ENCODE measurements around the gene CYP26A1. TPM values are rescaled to one million over a fixed set of nuclear protein-coding genes. Genes with fewer than 3 reads are reported as not detected.

CYP26A1 gene
- total RNA-seq, 1 experiment from 2014 or later = not detected

DNA sequence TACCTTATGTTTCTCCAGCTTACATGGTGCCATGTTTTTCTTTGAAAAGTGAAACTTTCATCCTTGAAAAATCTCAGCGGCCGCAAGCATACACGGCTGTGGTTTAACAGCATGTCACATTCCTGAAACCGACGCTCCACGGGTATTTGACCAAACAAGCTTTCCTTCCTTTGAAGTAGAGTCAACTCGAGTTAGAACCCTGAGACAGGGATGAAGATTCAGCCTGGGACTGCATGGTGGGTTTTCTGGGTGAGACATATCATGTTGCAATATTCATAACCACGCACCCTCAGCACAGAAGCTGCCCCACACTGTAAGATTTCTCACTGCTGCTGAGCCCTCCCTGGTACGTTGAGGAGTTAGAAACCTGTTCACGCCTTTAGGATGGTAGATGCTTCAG lies 8.1 kb downstream of the CYP26A1 start:
- Mint-ChIP-seq H3K9me3 (ENCODE audit: unreplicated experiment) (no peaks in the 10 kb centered on the region), H3K4me1 (ENCODE audit: insufficient read depth, unreplicated experiment) (peaks cover 5% of the 10 kb centered on the region), H3K27me3 (ENCODE audit: insufficient read depth, unreplicated experiment) (peaks cover 4% of the 10 kb centered on the region), H3K4me3 (ENCODE audit: unreplicated experiment) (no peak overlapping the region), H3K36me3 (ENCODE audit: insufficient read depth, unreplicated experiment) (no peaks in the 10 kb centered on the region), H3K27ac (ENCODE audit: low read depth, unreplicated experiment) (no peak overlapping the region)
- intact Hi-C loops (cut with micrococcal nuclease) = loop anchor here (2.0 to 5.0 kb wide), 2 partner anchors 271 to 430 kb away; no protein-coding TSS in a partner anchor
- DNase-seq (ENCODE audit: unreplicated experiment) = no peak
- CTCF ChIA-PET = interaction anchor here (0.7 to 3.9 kb wide), 10 partner anchors 12 to 430 kb away, joined by 3 to 41 read pairs (median 8); no protein-coding TSS in a partner anchor
- no TSS peak for BruUV-seq (replicated peaks)
- TF ChIP-seq, protein P1, sequence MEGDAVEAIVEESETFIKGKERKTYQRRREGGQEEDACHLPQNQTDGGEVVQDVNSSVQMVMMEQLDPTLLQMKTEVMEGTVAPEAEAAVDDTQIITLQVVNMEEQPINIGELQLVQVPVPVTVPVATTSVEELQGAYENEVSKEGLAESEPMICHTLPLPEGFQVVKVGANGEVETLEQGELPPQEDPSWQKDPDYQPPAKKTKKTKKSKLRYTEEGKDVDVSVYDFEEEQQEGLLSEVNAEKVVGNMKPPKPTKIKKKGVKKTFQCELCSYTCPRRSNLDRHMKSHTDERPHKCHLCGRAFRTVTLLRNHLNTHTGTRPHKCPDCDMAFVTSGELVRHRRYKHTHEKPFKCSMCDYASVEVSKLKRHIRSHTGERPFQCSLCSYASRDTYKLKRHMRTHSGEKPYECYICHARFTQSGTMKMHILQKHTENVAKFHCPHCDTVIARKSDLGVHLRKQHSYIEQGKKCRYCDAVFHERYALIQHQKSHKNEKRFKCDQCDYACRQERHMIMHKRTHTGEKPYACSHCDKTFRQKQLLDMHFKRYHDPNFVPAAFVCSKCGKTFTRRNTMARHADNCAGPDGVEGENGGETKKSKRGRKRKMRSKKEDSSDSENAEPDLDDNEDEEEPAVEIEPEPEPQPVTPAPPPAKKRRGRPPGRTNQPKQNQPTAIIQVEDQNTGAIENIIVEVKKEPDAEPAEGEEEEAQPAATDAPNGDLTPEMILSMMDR (IDR thresholded peaks at IDR 0.05; ENCODE audit: unreplicated experiment) = no peak
- POLR2A ChIA-PET = no interaction called here

DNA sequence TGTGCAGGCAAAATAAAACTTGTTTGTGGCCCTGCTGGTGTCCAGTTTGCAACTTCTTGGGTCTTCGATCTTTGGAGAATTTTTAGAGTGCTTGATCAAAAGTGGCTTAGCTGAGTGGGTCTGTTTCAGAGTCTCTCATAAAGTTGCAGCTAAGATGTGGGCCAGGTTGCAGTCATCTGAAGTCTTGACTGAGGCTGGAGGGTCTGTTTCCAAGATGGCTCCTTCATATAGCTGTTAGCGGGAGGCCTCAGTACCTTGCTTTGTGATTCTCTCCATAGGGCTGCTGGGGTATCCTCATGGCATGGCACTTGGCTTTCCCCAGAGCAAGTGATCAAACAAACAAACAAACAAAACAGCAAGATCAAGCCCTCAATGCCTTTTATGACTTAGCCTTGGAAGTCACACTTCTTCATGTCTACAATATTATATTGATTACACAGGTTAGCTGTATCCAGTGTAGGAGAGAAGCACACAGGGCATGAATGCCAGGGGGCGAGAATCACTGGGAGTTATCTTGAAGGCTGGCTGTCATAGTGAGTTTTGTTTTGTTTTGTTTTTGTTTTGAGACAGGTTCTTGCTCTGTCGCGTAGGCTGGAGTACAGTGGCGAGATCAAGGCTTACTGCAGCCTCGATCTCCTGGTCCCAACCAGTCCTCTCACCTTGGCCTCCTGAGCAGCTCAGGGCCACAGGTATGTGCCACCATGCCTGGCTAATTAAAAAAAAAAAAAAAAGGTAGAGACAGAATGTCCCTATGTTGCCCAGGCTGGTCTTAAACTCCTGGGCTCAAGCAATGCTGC lies 10.2 kb downstream of the CYP26A1 start:
- Mint-ChIP-seq H3K27ac (ENCODE audit: low read depth, unreplicated experiment) (no peak overlapping the region), H3K4me1 (ENCODE audit: insufficient read depth, unreplicated experiment) (peaks cover 5% of the 10 kb centered on the region), H3K36me3 (ENCODE audit: insufficient read depth, unreplicated experiment) (no peaks in the 10 kb centered on the region), H3K4me3 (ENCODE audit: unreplicated experiment) (no peak overlapping the region), H3K27me3 (ENCODE audit: insufficient read depth, unreplicated experiment) (no peaks in the 10 kb centered on the region), H3K9me3 (ENCODE audit: unreplicated experiment) (no peaks in the 10 kb centered on the region)
- POLR2A ChIA-PET = no interaction called here
- intact Hi-C loops (cut with micrococcal nuclease) = loop anchor here (5.0 kb wide), 1 partner anchor 428 kb away; no protein-coding TSS in a partner anchor
- TF ChIP-seq, protein P1 (IDR thresholded peaks at IDR 0.05; ENCODE audit: unreplicated experiment) = no peak
- BruUV-seq (replicated peaks) = no TSS peak
- no peak for DNase-seq (ENCODE audit: unreplicated experiment)
- CTCF ChIA-PET = no interaction called here

DNA sequence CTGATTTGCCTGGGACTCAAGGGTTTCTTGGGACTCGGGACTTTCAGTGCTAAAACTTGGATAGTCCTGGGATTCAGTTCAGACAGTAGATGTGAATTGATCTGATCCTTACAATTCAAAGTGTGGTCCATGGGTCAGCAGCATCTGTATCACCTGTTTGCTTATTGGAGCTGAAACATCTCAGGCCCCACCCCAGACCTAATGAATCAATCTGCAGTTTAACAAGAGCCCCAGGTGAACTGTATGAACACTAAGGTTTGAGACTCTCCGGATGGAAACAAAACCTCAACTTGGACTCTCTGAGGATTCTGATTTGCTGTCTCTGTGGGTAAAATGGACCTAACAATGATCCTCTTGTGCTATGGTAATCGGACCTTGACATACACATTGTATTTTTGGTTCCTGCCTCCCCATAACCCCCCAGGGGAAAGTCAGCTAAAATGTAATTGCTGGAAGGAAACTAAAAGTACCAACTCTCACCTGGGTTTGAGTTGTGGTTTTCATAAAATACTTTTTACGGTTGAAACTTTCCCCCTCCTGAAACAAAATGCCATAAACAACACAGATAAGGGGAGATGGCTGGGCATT lies 11.7 kb downstream of the CYP26A1 start:
- no TSS peak for BruUV-seq (replicated peaks)
- Mint-ChIP-seq H3K4me1 (ENCODE audit: insufficient read depth, unreplicated experiment) (peaks cover under 1% of the 10 kb centered on the region), H3K27me3 (ENCODE audit: insufficient read depth, unreplicated experiment) (no peaks in the 10 kb centered on the region), H3K4me3 (ENCODE audit: unreplicated experiment) (no peak overlapping the region), H3K9me3 (ENCODE audit: unreplicated experiment) (no peaks in the 10 kb centered on the region), H3K27ac (ENCODE audit: low read depth, unreplicated experiment) (no peak overlapping the region), H3K36me3 (ENCODE audit: insufficient read depth, unreplicated experiment) (no peaks in the 10 kb centered on the region)
- TF ChIP-seq, protein P1 (IDR thresholded peaks at IDR 0.05; ENCODE audit: unreplicated experiment) = no peak
- intact Hi-C loops (cut with micrococcal nuclease) = no loop called here
- ChIA-PET CTCF (interaction anchor here (0.8 to 1.1 kb wide), 3 partner anchors 210 to 339 kb away, joined by 3 read pairs; no protein-coding TSS in a partner anchor), POLR2A (no interaction called here)
- no peak for DNase-seq (ENCODE audit: unreplicated experiment)

DNA sequence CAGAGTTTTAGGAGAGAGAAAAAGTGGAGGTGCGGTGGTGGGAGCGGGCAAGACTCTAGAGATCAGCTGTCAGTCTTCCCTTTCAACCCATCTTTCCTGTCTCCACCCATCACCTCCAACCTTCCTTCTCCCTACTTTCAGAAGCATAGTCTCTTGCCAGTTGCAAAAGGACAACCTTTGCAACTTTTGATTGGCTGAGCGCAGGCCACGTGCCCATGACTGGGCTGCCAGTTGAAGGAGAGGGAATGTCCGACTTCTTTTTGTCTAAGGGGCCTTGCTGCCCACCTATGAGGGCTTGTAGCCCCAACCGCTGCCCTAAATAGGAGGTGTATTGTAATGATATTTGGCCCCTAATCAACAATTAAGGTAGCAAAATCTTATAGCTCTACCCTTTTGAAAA lies 12.6 kb downstream of the CYP26A1 start:
- ChIA-PET CTCF (no interaction called here), POLR2A (no interaction called here)
- no peaks in the 10 kb centered on the region for H3K36me3 Mint-ChIP-seq (ENCODE audit: insufficient read depth, unreplicated experiment)
- no TSS peak for BruUV-seq (replicated peaks)
- TF ChIP-seq, protein P1 (IDR thresholded peaks at IDR 0.05; ENCODE audit: unreplicated experiment) = no peak
- no peak overlapping the region for H3K4me3 Mint-ChIP-seq (ENCODE audit: unreplicated experiment)
- H3K27ac Mint-ChIP-seq (ENCODE audit: low read depth, unreplicated experiment) = no peak overlapping the region
- no peaks in the 10 kb centered on the region for H3K4me1 Mint-ChIP-seq (ENCODE audit: insufficient read depth, unreplicated experiment)
- no peaks in the 10 kb centered on the region for H3K9me3 Mint-ChIP-seq (ENCODE audit: unreplicated experiment)
- no peaks in the 10 kb centered on the region for H3K27me3 Mint-ChIP-seq (ENCODE audit: insufficient read depth, unreplicated experiment)
- intact Hi-C loops (cut with micrococcal nuclease) = no loop called here
- DNase-seq (ENCODE audit: unreplicated experiment) = no peak
